ENCODE data around the gene ZNF302.

ZNF302 gene

GRCh38 chr19:34733266-34733745 is 55.8 kb downstream of the ZNF302 start:
- DNase-seq: peak; percentile 67 to 74

GRCh38 chr19:34733746-34734536 is 56.5 kb downstream of the ZNF302 start, which contains the start of gene ZNF181:
Gene ZNF181 (plus strand): TSS chr19:34734243. CDS start chr19:34735038, 795 bp downstream.
- peak; percentile 83 to 85 for DNase-seq

GRCh38 chr19:34734537-34735103 is 57.1 kb downstream of the ZNF302 start:
- peak in 1 of 2 experiments; percentile 88 for DNase-seq

Data from SHP77 (cell line).